ENCODE measurements around the gene LIN37. TPM values are rescaled to one million over a fixed set of nuclear protein-coding genes. Genes with fewer than 3 reads are reported as not detected.

LIN37 gene
- total RNA-seq, 4 donors from 2014 or later = 5.7 to 13.4 (median 9.5) TPM

GRCh38 chr19:35714601-35715354 is 33.6 kb upstream of the LIN37 start:
- H3K27ac ChIP-seq = peak overlapping the region in 2 of 4 donors; percentile 25 to 47
- H3K36me3 ChIP-seq = peaks cover 0 to 5% (median 0%) of the 10 kb centered on the region in 3 donors
- 74 to 84% methylated on average over 7 of the region's 14 CpGs for WGBS, 2 donors
- intact Hi-C loops (cut with DNase I) = loop anchor here (10.0 kb wide), 1 partner anchor 170 kb away; the partner anchor contains the start of gene TMEM147
- H3K9me3 ChIP-seq = no peaks in the 10 kb centered on the region
- DNase-seq = no peak
- H3K27me3 ChIP-seq = no peaks in the 10 kb centered on the region
- TF ChIP-seq POLR2A (IDR thresholded peaks at IDR 0.05) (no peak), CTCF (IDR thresholded peaks at IDR 0.05) (no peak)
- H3K4me3 ChIP-seq = peak overlapping the region in 1 of 4 donors; percentile 6
- H3K4me1 ChIP-seq = peaks cover 22 to 51% (median 24%) of the 10 kb centered on the region in 3 donors

GRCh38 chr19:35715355-35715809 is 33.0 kb upstream of the LIN37 start:
- WGBS, 2 donors = 80 to 86% methylated on average over 1 of the region's 7 CpGs
- Histone ChIP-seq H3K4me1 (peaks cover 24 to 49% (median 25%) of the 10 kb centered on the region in 3 donors), H3K27ac (peak overlapping the region; percentile 86 to 98 (median 94)), H3K4me3 (peak overlapping the region in 1 of 4 donors; percentile 98), H3K9me3 (no peaks in the 10 kb centered on the region), H3K27me3 (no peaks in the 10 kb centered on the region), H3K36me3 (peaks cover 0 to 11% (median 0%) of the 10 kb centered on the region in 3 donors)
- intact Hi-C loops (cut with DNase I) = loop anchor here (10.0 kb wide), 1 partner anchor 171 kb away; the partner anchor contains the start of gene TMEM147
- TF ChIP-seq CTCF (IDR thresholded peaks at IDR 0.05) (no peak), POLR2A (IDR thresholded peaks at IDR 0.05) (no peak)
- no peak for DNase-seq

- Histone ChIP-seq H3K27ac (peak overlapping the region; percentile 86 to 98 (median 94)), H3K4me1 (peaks cover 24 to 46% (median 25%) of the 10 kb centered on the region in 3 donors), H3K36me3 (peaks cover 0 to 19% (median 7%) of the 10 kb centered on the region in 3 donors), H3K4me3 (peak overlapping the region; percentile 75 to 98 (median 94)), H3K27me3 (no peaks in the 10 kb centered on the region), H3K9me3 (no peaks in the 10 kb centered on the region)
- WGBS, 2 donors = 1 to 4% methylated on average over 21 to 34 of the region's 52 CpGs
- TF ChIP-seq CTCF (IDR thresholded peaks at IDR 0.05) = no peak
- no peak for TF ChIP-seq POLR2A (IDR thresholded peaks at IDR 0.05)
- intact Hi-C loops (cut with DNase I) = loop anchor here (2.0 to 10.0 kb wide), 2 partner anchors 21 to 171 kb away; partner anchors contain the start of gene TMEM147
- no peak for DNase-seq
These were observed 32.2 kb upstream of the LIN37 start for GRCh38 chr19:35715981-35716800.

GRCh38 chr19:35716801-35717664 is 31.3 kb upstream of the LIN37 start:
- TF ChIP-seq CTCF (IDR thresholded peaks at IDR 0.05) = peak; percentile 88 to 96 (median 92)
- peak in 1 of 4 donors; percentile 41 for TF ChIP-seq POLR2A (IDR thresholded peaks at IDR 0.05)
- peak overlapping the region; percentile 75 to 98 (median 94) for H3K4me3 ChIP-seq
- H3K27ac ChIP-seq = peak overlapping the region; percentile 86 to 98 (median 94)
- H3K27me3 ChIP-seq = no peaks in the 10 kb centered on the region
- no peaks in the 10 kb centered on the region for H3K9me3 ChIP-seq
- 0% methylated on average over 25 of the region's 77 CpGs; no CpG with 5 or more reads in 1 of the 2 donors for WGBS, 2 donors
- DNase-seq = peak; percentile 82
- peaks cover 24 to 41% (median 25%) of the 10 kb centered on the region in 3 donors for H3K4me1 ChIP-seq
- peaks cover 6 to 27% (median 12%) of the 10 kb centered on the region in 3 donors for H3K36me3 ChIP-seq
- intact Hi-C loops (cut with DNase I) = loop anchor here (2.0 to 10.0 kb wide), 2 partner anchors 22 to 172 kb away; partner anchors contain the start of gene TMEM147
